Brain microvascular endothelial cell (primary cell): ENCODE measurements around the gene PHACTR1.

Experiments used
- DNase-seq: peaks from one replicate; pipeline ENCODE4 v3.0.0-alpha.2; 2020
- H3K27ac ChIP-seq: fragments of 250-450 bp; sonication (Bioruptor Pico); 2 replicates; pipeline ENCODE4 v1.5.1; 2020; ENCODE audit warnings: mild to moderate bottlenecking, moderate library complexity
- H3K27me3 ChIP-seq: fragments of 250-450 bp; sonication (Bioruptor Pico); replicated peaks from 2 replicates; pipeline ENCODE4 v1.5.1; 2020; ENCODE audit warnings: mild to moderate bottlenecking
- H3K36me3 ChIP-seq: fragments of 250-450 bp; sonication (Bioruptor Pico); replicated peaks from 2 replicates; pipeline ENCODE4 v1.5.1; 2020; ENCODE audit warnings: mild to moderate bottlenecking
- H3K4me3 ChIP-seq: 2 replicates; pipeline ENCODE4 v1.5.1; 2011; ENCODE audit warnings: low read depth, mild to moderate bottlenecking, control low read depth, low read length, moderate library complexity
- in situ Hi-C: cut with HindIII; loops from 2 replicates; pipeline ENCODE4 v1.10.0; 2017; ENCODE audit warnings: low sequenced_read_pairs, low pct_ligation_motif_present
- TF ChIP-seq, protein P1 (sequence below): IDR thresholded peaks from 2 replicates; pipeline ENCODE4 v1.5.1; 2011; ENCODE audit warnings: low read depth, mild to moderate bottlenecking, moderate library complexity, low read length, control low read depth, inconsistent platforms; ENCODE audit errors: missing control alignments

The PHACTR1 gene

GRCh38 chr6:12909833-12910232, 193.3 kb downstream of the PHACTR1 start:
- in situ Hi-C loops = no loop called here
- Histone ChIP-seq H3K27ac (no peak overlapping the region), H3K4me3 (no peak overlapping the region), H3K27me3 (no peaks in the 10 kb centered on the region), H3K36me3 (no peaks in the 10 kb centered on the region)
- no peak for DNase-seq
- TF ChIP-seq, protein P1, sequence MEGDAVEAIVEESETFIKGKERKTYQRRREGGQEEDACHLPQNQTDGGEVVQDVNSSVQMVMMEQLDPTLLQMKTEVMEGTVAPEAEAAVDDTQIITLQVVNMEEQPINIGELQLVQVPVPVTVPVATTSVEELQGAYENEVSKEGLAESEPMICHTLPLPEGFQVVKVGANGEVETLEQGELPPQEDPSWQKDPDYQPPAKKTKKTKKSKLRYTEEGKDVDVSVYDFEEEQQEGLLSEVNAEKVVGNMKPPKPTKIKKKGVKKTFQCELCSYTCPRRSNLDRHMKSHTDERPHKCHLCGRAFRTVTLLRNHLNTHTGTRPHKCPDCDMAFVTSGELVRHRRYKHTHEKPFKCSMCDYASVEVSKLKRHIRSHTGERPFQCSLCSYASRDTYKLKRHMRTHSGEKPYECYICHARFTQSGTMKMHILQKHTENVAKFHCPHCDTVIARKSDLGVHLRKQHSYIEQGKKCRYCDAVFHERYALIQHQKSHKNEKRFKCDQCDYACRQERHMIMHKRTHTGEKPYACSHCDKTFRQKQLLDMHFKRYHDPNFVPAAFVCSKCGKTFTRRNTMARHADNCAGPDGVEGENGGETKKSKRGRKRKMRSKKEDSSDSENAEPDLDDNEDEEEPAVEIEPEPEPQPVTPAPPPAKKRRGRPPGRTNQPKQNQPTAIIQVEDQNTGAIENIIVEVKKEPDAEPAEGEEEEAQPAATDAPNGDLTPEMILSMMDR = no peak

DNA sequence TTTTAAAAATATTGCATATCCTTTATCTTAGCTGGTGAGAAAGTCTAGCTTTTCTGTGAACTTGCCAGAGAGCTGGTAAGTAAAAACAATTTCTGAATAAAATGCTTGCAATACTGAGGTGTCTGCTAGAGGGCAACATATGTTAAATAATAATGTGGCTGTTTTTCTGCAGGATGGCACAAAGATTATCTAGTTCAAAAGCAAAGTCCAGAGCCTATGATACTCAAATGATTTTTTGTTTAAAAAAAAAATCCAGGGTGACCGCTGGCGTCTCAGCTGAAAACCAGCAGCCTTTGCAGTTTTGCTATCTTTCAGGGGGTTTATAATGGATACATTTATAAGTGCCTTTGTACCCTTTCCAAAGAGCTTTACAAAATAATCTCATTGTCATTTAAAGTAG, 194.9 kb downstream of the PHACTR1 start:
- Histone ChIP-seq H3K27ac (no peak overlapping the region), H3K36me3 (no peaks in the 10 kb centered on the region), H3K4me3 (no peak overlapping the region), H3K27me3 (no peaks in the 10 kb centered on the region)
- DNase-seq = peak; percentile 4
- in situ Hi-C loops = no loop called here
- TF ChIP-seq, protein P1 = no peak

GRCh38 chr6:12913201-12913600, 196.6 kb downstream of the PHACTR1 start:
- no peaks in the 10 kb centered on the region for H3K27me3 ChIP-seq
- H3K4me3 ChIP-seq = no peak overlapping the region
- H3K27ac ChIP-seq = no peak overlapping the region
- DNase-seq = no peak
- TF ChIP-seq, protein P1 = no peak
- in situ Hi-C loops = no loop called here
- no peaks in the 10 kb centered on the region for H3K36me3 ChIP-seq

GRCh38 chr6:12916006-12916405, 199.4 kb downstream of the PHACTR1 start:
- no peak overlapping the region for H3K4me3 ChIP-seq
- in situ Hi-C loops = no loop called here
- no peak for DNase-seq
- no peaks in the 10 kb centered on the region for H3K36me3 ChIP-seq
- TF ChIP-seq, protein P1 = no peak
- no peaks in the 10 kb centered on the region for H3K27me3 ChIP-seq
- no peak overlapping the region for H3K27ac ChIP-seq

- TF ChIP-seq, protein P1 = no peak
- in situ Hi-C loops = no loop called here
- Histone ChIP-seq H3K36me3 (no peaks in the 10 kb centered on the region), H3K4me3 (no peak overlapping the region), H3K27me3 (no peaks in the 10 kb centered on the region), H3K27ac (no peak overlapping the region)
- DNase-seq = no peak
Observed at GRCh38 chr6:12916420-12917136, 200.0 kb downstream of the PHACTR1 start.

DNA sequence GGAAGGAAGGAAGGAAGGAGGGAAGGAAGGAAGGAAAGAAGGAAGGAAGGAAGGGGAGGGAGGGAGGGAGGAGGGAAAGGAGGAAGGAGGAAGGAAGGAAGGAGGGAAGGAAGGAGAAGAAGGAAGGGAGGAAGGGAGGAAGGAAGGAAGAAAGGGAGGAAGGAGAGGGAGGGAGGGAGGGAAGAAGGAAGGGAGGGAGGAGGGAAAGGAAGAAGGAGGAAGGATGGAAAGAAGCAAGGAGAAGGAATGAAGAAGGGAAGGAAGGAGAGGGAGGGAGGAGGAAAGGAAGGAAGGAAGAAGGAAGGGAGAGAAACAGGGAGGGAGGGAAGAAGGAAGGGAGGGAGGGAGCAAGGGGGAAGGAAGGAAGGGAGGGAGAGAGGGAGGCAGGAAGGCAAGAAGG, 204.9 kb downstream of the PHACTR1 start:
- no peak for DNase-seq
- Histone ChIP-seq H3K27ac (no peak overlapping the region), H3K36me3 (no peaks in the 10 kb centered on the region), H3K4me3 (no peak overlapping the region), H3K27me3 (no peaks in the 10 kb centered on the region)
- in situ Hi-C loops = no loop called here
- TF ChIP-seq, protein P1 = no peak
